ENCODE results near the gene DPY19L2. TPM values are rescaled to one million over a fixed set of nuclear protein-coding genes. Genes with fewer than 3 reads are reported as not detected.
"Not testable (repeated sequence)": the region's sequence is repeated elsewhere in the genome, so short reads cannot be mapped to it uniquely, and the experiment has no call there.

The DPY19L2 gene
- total RNA-seq, 6 experiments from 2014 or later, result 0.06 to 0.29 (median 0.24) TPM; not detected in 2

- H3K9me3 ChIP-seq; H3K27me3 ChIP-seq; H3K4me1 ChIP-seq; DNase-seq; ATAC-seq; H3K4me3 ChIP-seq; intact Hi-C loops (cut with DNase I); H3K27ac ChIP-seq; H3K36me3 ChIP-seq: not testable (repeated sequence)
- TF ChIP-seq CTCF (IDR thresholded peaks at IDR 0.05), result peak; percentile 13 to 41 (median 31)
- 13% methylated on average over 2 of the region's 2 CpGs for WGBS (ENCODE audit: insufficient coverage, low coverage, low lambda C conversion rate, missing lambda C conversion rate)
Observed at GRCh38 chr12:63672550-63672949, 4.3 kb upstream of the DPY19L2 start.

GRCh38 chr12:63669936-63670335, 1.6 kb upstream of the DPY19L2 start:
- ATAC-seq; H3K27me3 ChIP-seq; DNase-seq; H3K27ac ChIP-seq; H3K9me3 ChIP-seq; H3K36me3 ChIP-seq; intact Hi-C loops (cut with DNase I); H3K4me3 ChIP-seq; H3K4me1 ChIP-seq: not testable (repeated sequence)
- WGBS (ENCODE audit: insufficient coverage, low coverage, low lambda C conversion rate, missing lambda C conversion rate), result 76% methylated on average over 1 of the region's 1 CpG

GRCh38 chr12:63669427-63669826, 1.1 kb upstream of the DPY19L2 start:
- H3K4me1 ChIP-seq; H3K9me3 ChIP-seq; H3K27ac ChIP-seq; H3K27me3 ChIP-seq; ATAC-seq; H3K4me3 ChIP-seq; H3K36me3 ChIP-seq; intact Hi-C loops (cut with DNase I); DNase-seq: not testable (repeated sequence)
- 20% methylated on average over 1 of the region's 8 CpGs for WGBS (ENCODE audit: insufficient coverage, low coverage, low lambda C conversion rate, missing lambda C conversion rate)

- H3K9me3 ChIP-seq; H3K4me1 ChIP-seq; intact Hi-C loops (cut with DNase I); H3K27me3 ChIP-seq; H3K27ac ChIP-seq; H3K36me3 ChIP-seq: not testable (repeated sequence)
- 3% methylated on average over 29 of the region's 44 CpGs for WGBS (ENCODE audit: insufficient coverage, low coverage, low lambda C conversion rate, missing lambda C conversion rate)
- ATAC-seq (peak; percentile 45 to 50 (median 49)), DNase-seq (peak in 1 of 3 donors; percentile 20)
- peak overlapping the region; percentile 40 to 54 (median 47) for H3K4me3 ChIP-seq
Observed at GRCh38 chr12:63668800-63669365, 590 bp upstream of the DPY19L2 start.

- ATAC-seq; intact Hi-C loops (cut with DNase I); H3K4me3 ChIP-seq; H3K4me1 ChIP-seq; H3K27me3 ChIP-seq; DNase-seq; H3K36me3 ChIP-seq; H3K27ac ChIP-seq; H3K9me3 ChIP-seq: not testable (repeated sequence)
- WGBS (ENCODE audit: insufficient coverage, low coverage, low lambda C conversion rate, missing lambda C conversion rate), result 86% methylated on average over 7 of the region's 7 CpGs
Observed at GRCh38 chr12:63663005-63663404, 5.3 kb downstream of the DPY19L2 start.

GRCh38 chr12:63658501-63658900, 9.8 kb downstream of the DPY19L2 start:
- not testable (repeated sequence) for H3K9me3 ChIP-seq, ATAC-seq
- WGBS (ENCODE audit: insufficient coverage, low coverage, low lambda C conversion rate, missing lambda C conversion rate), result 96% methylated on average over 3 of the region's 3 CpGs

GRCh38 chr12:63656407-63656806, 11.9 kb downstream of the DPY19L2 start:
- H3K4me1 ChIP-seq; H3K9me3 ChIP-seq; intact Hi-C loops (cut with DNase I); H3K27me3 ChIP-seq; H3K27ac ChIP-seq; H3K36me3 ChIP-seq; ATAC-seq; H3K4me3 ChIP-seq; DNase-seq: not testable (repeated sequence)
- WGBS (ENCODE audit: insufficient coverage, low coverage, low lambda C conversion rate, missing lambda C conversion rate), result 60% methylated on average over 2 of the region's 2 CpGs

More at GRCh38 chr12:63658501-63658900, 9.8 kb downstream of the DPY19L2 start:
- DNase-seq; H3K36me3 ChIP-seq; H3K27ac ChIP-seq; H3K4me1 ChIP-seq; H3K4me3 ChIP-seq; intact Hi-C loops (cut with DNase I); H3K27me3 ChIP-seq: not testable (repeated sequence)

- H3K4me1 ChIP-seq; H3K9me3 ChIP-seq; H3K4me3 ChIP-seq; H3K27ac ChIP-seq; intact Hi-C loops (cut with DNase I); DNase-seq; ATAC-seq; H3K27me3 ChIP-seq; H3K36me3 ChIP-seq: not testable (repeated sequence)
- WGBS (ENCODE audit: insufficient coverage, low coverage, low lambda C conversion rate, missing lambda C conversion rate), result 26% methylated on average over 5 of the region's 5 CpGs
Observed at GRCh38 chr12:63655543-63656257, 12.6 kb downstream of the DPY19L2 start.

GRCh38 chr12:63654481-63654880, 13.8 kb downstream of the DPY19L2 start:
- DNase-seq; H3K9me3 ChIP-seq; intact Hi-C loops (cut with DNase I); ATAC-seq; H3K4me3 ChIP-seq; H3K27ac ChIP-seq; H3K27me3 ChIP-seq; H3K36me3 ChIP-seq; H3K4me1 ChIP-seq: not testable (repeated sequence)
- 40% methylated on average over 5 of the region's 5 CpGs for WGBS (ENCODE audit: insufficient coverage, low coverage, low lambda C conversion rate, missing lambda C conversion rate)

GRCh38 chr12:63649517-63649916, 18.8 kb downstream of the DPY19L2 start:
- H3K36me3 ChIP-seq; DNase-seq; H3K4me3 ChIP-seq; H3K27ac ChIP-seq; intact Hi-C loops (cut with DNase I); H3K4me1 ChIP-seq; H3K27me3 ChIP-seq; ATAC-seq; H3K9me3 ChIP-seq: not testable (repeated sequence)
- WGBS (ENCODE audit: insufficient coverage, low coverage, low lambda C conversion rate, missing lambda C conversion rate), result 75% methylated on average over 1 of the region's 1 CpG

All from right lobe of liver (tissue), 6 donors.